Neuronal stem cell (in vitro differentiated cells): ENCODE measurements around the gene TTC33.
"Not testable (repeated sequence)": the region's sequence is repeated elsewhere in the genome, so short reads cannot be mapped to it uniquely, and the experiment has no call there.

Experiments used
- DNase-seq: peaks from one replicate; pipeline ENCODE4 v3.0.0-alpha.2; 2013; ENCODE audit warnings: low spot score
- H2AFZ ChIP-seq: one replicate; pipeline ENCODE4 v1.6.1; 2013; ENCODE audit warnings: mild to moderate bottlenecking, low read length, inconsistent platforms
- H2AK5ac ChIP-seq: 2 replicates; pipeline ENCODE4 v1.6.1; 2013; ENCODE audit warnings: low read depth, mild to moderate bottlenecking, inconsistent platforms, low read length, moderate library complexity, mixed read lengths
- H2BK120ac ChIP-seq: 2 replicates; pipeline ENCODE4 v1.6.1; 2013; ENCODE audit warnings: low read depth, mild to moderate bottlenecking, inconsistent platforms, low read length, moderate library complexity, mixed read lengths
- H2BK12ac ChIP-seq: one replicate; pipeline ENCODE4 v1.6.1; 2013; ENCODE audit warnings: low read length, inconsistent platforms
- H2BK15ac ChIP-seq: 2 replicates; pipeline ENCODE4 v1.6.1; 2013; ENCODE audit warnings: mild to moderate bottlenecking, low read length, inconsistent platforms, mixed read lengths
- H2BK5ac ChIP-seq: one replicate; pipeline ENCODE4 v1.6.1; 2013; ENCODE audit warnings: inconsistent platforms, mild to moderate bottlenecking, low read length, moderate library complexity
- H3K14ac ChIP-seq: one replicate; pipeline ENCODE4 v1.6.1; 2013; ENCODE audit warnings: low read length, inconsistent platforms
- H3K18ac ChIP-seq: 2 replicates; pipeline ENCODE4 v1.6.1; 2013; ENCODE audit warnings: low read length, inconsistent platforms
- H3K23ac ChIP-seq: 2 replicates; pipeline ENCODE4 v1.6.1; 2013; ENCODE audit warnings: low read depth, mild to moderate bottlenecking, mixed read lengths, low read length, inconsistent platforms; ENCODE audit not compliant: poor library complexity
- H3K27ac ChIP-seq: replicated peaks from 3 replicates; pipeline ENCODE4 v1.5.1; 2013; ENCODE audit warnings: low read length, inconsistent platforms
- H3K27me3 ChIP-seq, 3 experiments: 2 replicates each; pipeline ENCODE4 v1.6.1; 2013; ENCODE audit warnings: low read length in 3 of 3, mild to moderate bottlenecking in 2 of 3, inconsistent platforms in 1 of 3, low read depth in 1 of 3, mixed read lengths in 1 of 3, moderate library complexity in 1 of 3; ENCODE audit not compliant: control insufficient read depth in 3 of 3, insufficient read depth in 3 of 3
- H3K36me3 ChIP-seq, 2 donors: replicated peaks in 1 of 2; 2 replicates each; pipeline ENCODE4 v1.6.1; 2013; ENCODE audit warnings: low read length in 2 of 2; ENCODE audit not compliant: control insufficient read depth in 2 of 2, insufficient read depth in 2 of 2
- H3K4ac ChIP-seq: 2 replicates; pipeline ENCODE4 v1.6.1; 2013; ENCODE audit warnings: inconsistent platforms, mild to moderate bottlenecking, low read length, moderate library complexity
- H3K4me1 ChIP-seq, 2 donors: 1 replicate in 1 of 2; 2 replicates in 1 of 2; pipeline ENCODE4 v1.6.1; 2013; ENCODE audit warnings: low read length in 2 of 2, low read depth in 1 of 2; ENCODE audit not compliant: control insufficient read depth in 2 of 2, insufficient read depth in 1 of 2
- H3K4me2 ChIP-seq: one replicate; pipeline ENCODE4 v1.6.1; 2013; ENCODE audit warnings: mild to moderate bottlenecking, low read length, inconsistent platforms; ENCODE audit not compliant: insufficient read depth, poor library complexity, severe bottlenecking
- H3K4me3 ChIP-seq, 2 donors: 2 replicates each; pipeline ENCODE4 v1.5.1; 2013; ENCODE audit warnings: low read length in 2 of 2, mild to moderate bottlenecking in 2 of 2, inconsistent platforms in 1 of 2, moderate library complexity in 1 of 2
- H3K79me1 ChIP-seq: one replicate; pipeline ENCODE4 v1.6.1; 2013; ENCODE audit warnings: low read depth, mild to moderate bottlenecking, inconsistent platforms, low read length, moderate library complexity
- H3K9ac ChIP-seq: one replicate; pipeline ENCODE4 v1.6.1; 2013; ENCODE audit warnings: mild to moderate bottlenecking, low read depth, low read length, inconsistent platforms; ENCODE audit not compliant: poor library complexity
- H3K9me3 ChIP-seq, 2 donors: replicated peaks in 1 of 2; 2 replicates each; pipeline versions ENCODE3 to v1.6.1; 2013; ENCODE audit warnings: low read length in 2 of 2, mild to moderate bottlenecking in 2 of 2, inconsistent platforms in 1 of 2, low read depth in 1 of 2, mixed read lengths in 1 of 2, moderate library complexity in 1 of 2; ENCODE audit not compliant: control insufficient read depth in 2 of 2, insufficient read depth in 1 of 2
- H4K8ac ChIP-seq: one replicate; pipeline ENCODE4 v1.6.1; 2013; ENCODE audit warnings: low read depth, mild to moderate bottlenecking, inconsistent platforms, low read length, moderate library complexity
- H4K91ac ChIP-seq: one replicate; pipeline ENCODE4 v1.6.1; 2013; ENCODE audit warnings: low read length, low read depth, mild to moderate bottlenecking, inconsistent platforms; ENCODE audit not compliant: poor library complexity
- WGBS, 2 donors: extraction: QIAGEN DNeasy Blood & Tissue Kit; methylation state at CpG; one replicate each; pipeline ENCODE4 v1.1.7; 2013; ENCODE audit warnings: missing lambda C conversion rate in 2 of 2, mixed read lengths in 1 of 2; ENCODE audit not compliant: insufficient read length in 2 of 2, insufficient replicate concordance in 1 of 2; ENCODE audit errors: extremely low coverage in 2 of 2; 5-methylcytosine and 5-hydroxymethylcytosine counted together

TTC33 gene

GRCh38 chr5:40594811-40595210, 160.9 kb downstream of the TTC33 start:
- no peaks in the 10 kb centered on the region for H3K79me1 ChIP-seq
- H3K18ac ChIP-seq = no peak overlapping the region
- no peak overlapping the region for H2BK15ac ChIP-seq
- H3K4ac ChIP-seq = no peak overlapping the region
- WGBS, 2 donors = no CpG with 5 or more reads among the region's 1 CpG
- no peak overlapping the region for H2AFZ ChIP-seq
- no peak overlapping the region for H4K91ac ChIP-seq
- H2BK120ac ChIP-seq = no peak overlapping the region
- no peaks in the 10 kb centered on the region for H3K36me3 ChIP-seq
- H2BK5ac ChIP-seq = no peak overlapping the region
- H3K23ac ChIP-seq = no peak overlapping the region
- no peaks in the 10 kb centered on the region for H3K9me3 ChIP-seq
- H3K14ac ChIP-seq = no peak overlapping the region
- H3K4me2 ChIP-seq = no peak overlapping the region
- no peak overlapping the region for H4K8ac ChIP-seq
- no peak overlapping the region for H3K27ac ChIP-seq
- no peak overlapping the region for H2AK5ac ChIP-seq
- no peaks in the 10 kb centered on the region for H3K27me3 ChIP-seq
- peaks cover 0 to 2% of the 10 kb centered on the region in 2 donors for H3K4me1 ChIP-seq
- DNase-seq = no peak
- no peak overlapping the region for H2BK12ac ChIP-seq
- H3K9ac ChIP-seq = no peak overlapping the region
- no peak overlapping the region for H3K4me3 ChIP-seq

GRCh38 chr5:40591727-40592396, 163.9 kb downstream of the TTC33 start:
- H4K91ac ChIP-seq, H2BK15ac ChIP-seq, H3K9ac ChIP-seq, H2BK120ac ChIP-seq, H2AK5ac ChIP-seq, H3K27me3 ChIP-seq, H3K18ac ChIP-seq, H3K36me3 ChIP-seq, H2AFZ ChIP-seq, H3K4me1 ChIP-seq, H4K8ac ChIP-seq, H2BK12ac ChIP-seq, H3K27ac ChIP-seq, H3K79me1 ChIP-seq, H3K9me3 ChIP-seq, H3K4me3 ChIP-seq, H3K23ac ChIP-seq, DNase-seq, H3K4me2 ChIP-seq, H3K14ac ChIP-seq, H2BK5ac ChIP-seq, H3K4ac ChIP-seq: not testable (repeated sequence)
- no CpG with 5 or more reads among the region's 10 CpGs for WGBS, 2 donors

GRCh38 chr5:40587376-40587775, 168.4 kb downstream of the TTC33 start:
- no peak overlapping the region for H3K9ac ChIP-seq
- no peak overlapping the region for H2BK12ac ChIP-seq
- H3K4me3 ChIP-seq = no peak overlapping the region
- H3K4me2 ChIP-seq = no peak overlapping the region
- H4K91ac ChIP-seq = no peak overlapping the region
- no peak overlapping the region for H3K14ac ChIP-seq
- no peak overlapping the region for H2AK5ac ChIP-seq
- H3K27me3 ChIP-seq = no peaks in the 10 kb centered on the region
- H3K79me1 ChIP-seq = no peaks in the 10 kb centered on the region
- no peak overlapping the region for H3K4ac ChIP-seq
- no peak overlapping the region for H2AFZ ChIP-seq
- no CpG with 5 or more reads among the region's 1 CpG for WGBS, 2 donors
- H3K23ac ChIP-seq = no peak overlapping the region
- H3K4me1 ChIP-seq = no peaks in the 10 kb centered on the region
- H3K36me3 ChIP-seq = no peaks in the 10 kb centered on the region
- H3K27ac ChIP-seq = no peak overlapping the region
- no peaks in the 10 kb centered on the region for H3K9me3 ChIP-seq
- H2BK15ac ChIP-seq = no peak overlapping the region
- no peak for DNase-seq
- H4K8ac ChIP-seq = no peak overlapping the region
- no peak overlapping the region for H2BK120ac ChIP-seq
- H3K18ac ChIP-seq = no peak overlapping the region
- H2BK5ac ChIP-seq = no peak overlapping the region

- Histone ChIP-seq H3K36me3 (no peaks in the 10 kb centered on the region), H4K8ac (no peak overlapping the region), H2AFZ (no peak overlapping the region), H2BK15ac (no peak overlapping the region), H3K4me3 (no peak overlapping the region), H4K91ac (no peak overlapping the region), H3K27me3 (no peaks in the 10 kb centered on the region), H3K4me1 (no peaks in the 10 kb centered on the region), H3K9me3 (no peaks in the 10 kb centered on the region), H3K27ac (no peak overlapping the region), H3K79me1 (no peaks in the 10 kb centered on the region), H3K14ac (no peak overlapping the region), H3K18ac (no peak overlapping the region), H2BK12ac (no peak overlapping the region), H3K4ac (no peak overlapping the region), H2AK5ac (no peak overlapping the region), H3K23ac (no peak overlapping the region), H3K9ac (no peak overlapping the region), H3K4me2 (no peak overlapping the region), H2BK120ac (no peak overlapping the region), H2BK5ac (no peak overlapping the region)
- WGBS, 2 donors = no CpG with 5 or more reads among the region's 5 CpGs
- DNase-seq = no peak
These were observed 170.1 kb downstream of the TTC33 start for GRCh38 chr5:40585537-40586267.
